Stimulated activated CD8-positive, alpha-beta memory T cell treated with anti-CD3 and anti-CD28 coated beads, Interleukin-7, amount 100 ng/mL, for 24 hours (primary cell): ENCODE results near the gene TRAF7.

Source experiments
- DNase-seq: peaks from one replicate; pipeline ENCODE4 v3.0.0-alpha.2; 2020; ENCODE audit warnings: low read depth

Gene TRAF7

GRCh38 chr16:2147981-2148671 is 7.5 kb upstream of the TRAF7 start, which contains the start of gene RAB26:
Gene RAB26 (plus strand): TSS chr16:2148625. CDS start chr16:2148784, 159 bp downstream.
- no peak for DNase-seq

GRCh38 chr16:2148714-2149629 is 6.6 kb upstream of the TRAF7 start:
- no peak for DNase-seq

- DNase-seq, result no peak
Measured at GRCh38 chr16:2149630-2150417, 5.8 kb upstream of the TRAF7 start.

- no peak for DNase-seq
Measured at GRCh38 chr16:2150418-2151187, 5.0 kb upstream of the TRAF7 start.

- no peak for DNase-seq
Measured at GRCh38 chr16:2151188-2152091, 4.1 kb upstream of the TRAF7 start.

GRCh38 chr16:2152695-2153506 is 2.7 kb upstream of the TRAF7 start:
- DNase-seq, result no peak

GRCh38 chr16:2154533-2155090 is 970 bp upstream of the TRAF7 start:
- DNase-seq, result no peak

- no peak for DNase-seq
Measured at GRCh38 chr16:2155977-2156848, 631 bp downstream of the TRAF7 start.

- no peak for DNase-seq
Measured at GRCh38 chr16:2156849-2157224, 1.3 kb downstream of the TRAF7 start.

GRCh38 chr16:2157480-2158261 is 2.1 kb downstream of the TRAF7 start:
- DNase-seq, result no peak

- no peak for DNase-seq
Measured at GRCh38 chr16:2158262-2158638, 2.7 kb downstream of the TRAF7 start.

- no peak for DNase-seq
Measured at GRCh38 chr16:2159175-2159838, 3.7 kb downstream of the TRAF7 start.

GRCh38 chr16:2160915-2161551 is 5.5 kb downstream of the TRAF7 start:
- no peak for DNase-seq

- no peak for DNase-seq
Measured at GRCh38 chr16:2161911-2162310, 6.3 kb downstream of the TRAF7 start.

GRCh38 chr16:2162676-2163118 is 7.1 kb downstream of the TRAF7 start:
- no peak for DNase-seq

- DNase-seq, result no peak
Measured at GRCh38 chr16:2163211-2163881, 7.8 kb downstream of the TRAF7 start.
